ENCODE data around the gene CDT1. TPM values are rescaled to one million over a fixed set of nuclear protein-coding genes. Genes with fewer than 3 reads are reported as not detected.

CDT1 gene
- total and polyA plus RNA-seq, 7 experiments from 2014 or later = 0.09 to 79.2 (median 0.67) TPM; not detected in 1

GRCh38 chr16:88854306-88855111, 50.9 kb downstream of the CDT1 start:
- Mint-ChIP-seq H3K27me3 (no peaks in the 10 kb centered on the region), H3K4me3 (peak overlapping the region in 8 of 10 donors; percentile 58 to 97 (median 74)), H3K9me3 (peaks cover 0 to 3% (median 0%) of the 10 kb centered on the region in 11 donors), H3K36me3 (peaks cover 0 to 12% (median 3%) of the 10 kb centered on the region in 5 donors), H3K4me1 (peaks cover 24 to 45% (median 37%) of the 10 kb centered on the region in 7 donors), H3K27ac (peak overlapping the region in 8 of 9 donors; percentile 33 to 88 (median 66))
- POLR2A ChIA-PET = no interaction called here
- H3K27ac ChIP-seq (ENCODE audit: low read depth, low read length) = no peak overlapping the region
- peaks cover 20 to 25% of the 10 kb centered on the region in 2 donors for H3K4me1 ChIP-seq (ENCODE audit: control insufficient read depth in 2 of 2, insufficient read depth in 2 of 2, low read length in 2 of 2)
- CTCF ChIA-PET = no interaction called here
- intact Hi-C loops (cut with micrococcal nuclease) = loop anchor here (5.0 to 10.0 kb wide), 5 partner anchors 88 to 653 kb away; partner anchors contain the start of genes SPG7 (in 1 of the 2) and ZC3H18 (in 1 of the 2)
- no peaks in the 10 kb centered on the region for H3K27me3 ChIP-seq (ENCODE audit: control insufficient read depth in 2 of 2, insufficient read depth in 2 of 2, low read length in 2 of 2)
- H3K9me3 ChIP-seq (ENCODE audit: control insufficient read depth in 2 of 3, low read length in 3 of 3) = no peaks in the 10 kb centered on the region
- peak in 2 of 9 donors; percentile 21 to 31 for DNase-seq
- H3K4me3 ChIP-seq (ENCODE audit: low read length) = no peak overlapping the region
- ATAC-seq = peak; percentile 32
- H3K36me3 ChIP-seq (ENCODE audit: control insufficient read depth in 2 of 3, insufficient read depth in 3 of 3, low read length in 3 of 3) = peaks cover 0 to 27% (median under 1%) of the 10 kb centered on the region in 3 experiments

- H3K4me3 Mint-ChIP-seq = peak overlapping the region; percentile 58 to 97 (median 72)
- Histone ChIP-seq H3K27ac (ENCODE audit: low read depth, low read length) (peak overlapping the region; percentile 48), H3K9me3 (ENCODE audit: control insufficient read depth in 2 of 3, low read length in 3 of 3) (no peaks in the 10 kb centered on the region), H3K4me1 (ENCODE audit: control insufficient read depth in 2 of 2, insufficient read depth in 2 of 2, low read length in 2 of 2) (peaks cover 20 to 25% of the 10 kb centered on the region in 2 donors), H3K36me3 (ENCODE audit: control insufficient read depth in 2 of 3, insufficient read depth in 3 of 3, low read length in 3 of 3) (peaks cover 0 to 30% (median 7%) of the 10 kb centered on the region in 3 experiments), H3K27me3 (ENCODE audit: control insufficient read depth in 2 of 2, insufficient read depth in 2 of 2, low read length in 2 of 2) (no peaks in the 10 kb centered on the region), H3K4me3 (ENCODE audit: low read length) (no peak overlapping the region)
- ChIA-PET POLR2A (no interaction called here), CTCF (no interaction called here)
- ATAC-seq (no peak), DNase-seq (no peak)
- H3K27me3 Mint-ChIP-seq = no peaks in the 10 kb centered on the region
- H3K4me1 Mint-ChIP-seq = peaks cover 24 to 48% (median 39%) of the 10 kb centered on the region in 7 donors
- intact Hi-C loops (cut with micrococcal nuclease) = loop anchor here (5.0 to 10.0 kb wide), 5 partner anchors 87 to 652 kb away; partner anchors contain the start of genes SPG7 (in 1 of the 2) and ZC3H18 (in 1 of the 2)
- peak overlapping the region; percentile 36 to 88 (median 70) for H3K27ac Mint-ChIP-seq
- H3K9me3 Mint-ChIP-seq = peaks cover 0 to 3% (median 0%) of the 10 kb centered on the region in 11 donors
- H3K36me3 Mint-ChIP-seq = peaks cover 0 to 16% (median 3%) of the 10 kb centered on the region in 5 donors
Observed at GRCh38 chr16:88855176-88855575, 51.6 kb downstream of the CDT1 start.

- Histone ChIP-seq H3K4me1 (ENCODE audit: control insufficient read depth in 2 of 2, insufficient read depth in 2 of 2, low read length in 2 of 2) (peaks cover 20 to 25% of the 10 kb centered on the region in 2 donors), H3K27ac (ENCODE audit: low read depth, low read length) (peak overlapping the region; percentile 48), H3K9me3 (ENCODE audit: control insufficient read depth in 2 of 3, low read length in 3 of 3) (no peaks in the 10 kb centered on the region), H3K4me3 (ENCODE audit: low read length) (no peak overlapping the region), H3K27me3 (ENCODE audit: control insufficient read depth in 2 of 2, insufficient read depth in 2 of 2, low read length in 2 of 2) (no peaks in the 10 kb centered on the region), H3K36me3 (ENCODE audit: control insufficient read depth in 2 of 3, insufficient read depth in 3 of 3, low read length in 3 of 3) (peaks cover 0 to 30% (median 7%) of the 10 kb centered on the region in 3 experiments)
- DNase-seq = peak in 1 of 9 donors; percentile 8
- ChIA-PET POLR2A (interaction anchor here (0.6 to 3.6 kb wide), 2 partner anchors 45 to 905 kb away, joined by 3 to 42 read pairs; partner anchors contain the start of gene APRT), CTCF (no interaction called here)
- Mint-ChIP-seq H3K4me3 (peak overlapping the region; percentile 58 to 97 (median 76)), H3K4me1 (peaks cover 24 to 48% (median 41%) of the 10 kb centered on the region in 7 donors), H3K27me3 (no peaks in the 10 kb centered on the region), H3K36me3 (peaks cover 0 to 18% (median 3%) of the 10 kb centered on the region in 5 donors), H3K27ac (peak overlapping the region in 8 of 9 donors; percentile 45 to 90 (median 68)), H3K9me3 (peaks cover 0 to 3% (median 0%) of the 10 kb centered on the region in 11 donors)
- no peak for ATAC-seq
- intact Hi-C loops (cut with micrococcal nuclease) = loop anchor here (2.0 to 10.0 kb wide), 14 partner anchors 53 to 652 kb away; partner anchors contain the start of genes ZC3H18 (in 2 of the 2), CDT1 (in 1 of the 2), MVD (in 1 of the 2) and PIEZO1 (in 1 of the 2)
Observed at GRCh38 chr16:88855736-88856121, 52.1 kb downstream of the CDT1 start.

- Histone ChIP-seq H3K4me3 (ENCODE audit: low read length) (peak overlapping the region; percentile 98), H3K27me3 (ENCODE audit: control insufficient read depth in 2 of 2, insufficient read depth in 2 of 2, low read length in 2 of 2) (no peaks in the 10 kb centered on the region), H3K4me1 (ENCODE audit: control insufficient read depth in 2 of 2, insufficient read depth in 2 of 2, low read length in 2 of 2) (peaks cover 20 to 25% of the 10 kb centered on the region in 2 donors), H3K36me3 (ENCODE audit: control insufficient read depth in 2 of 3, insufficient read depth in 3 of 3, low read length in 3 of 3) (peaks cover 0 to 31% (median 7%) of the 10 kb centered on the region in 3 experiments), H3K9me3 (ENCODE audit: control insufficient read depth in 2 of 3, low read length in 3 of 3) (no peaks in the 10 kb centered on the region), H3K27ac (ENCODE audit: low read depth, low read length) (peak overlapping the region; percentile 71)
- H3K27ac Mint-ChIP-seq = peak overlapping the region in 8 of 9 donors; percentile 45 to 90 (median 68)
- H3K9me3 Mint-ChIP-seq = peaks cover 0 to 3% (median 0%) of the 10 kb centered on the region in 11 donors
- CTCF ChIA-PET = interaction anchor here (1.9 to 2.2 kb wide), 3 partner anchors 44 to 113 kb away, joined by 6 to 15 read pairs (median 9); partner anchors contain the start of gene APRT
- intact Hi-C loops (cut with micrococcal nuclease) = loop anchor here (2.0 to 10.0 kb wide), 14 partner anchors 53 to 651 kb away; partner anchors contain the start of genes ZC3H18 (in 2 of the 2), CDT1 (in 1 of the 2), MVD (in 1 of the 2) and PIEZO1 (in 1 of the 2)
- H3K4me1 Mint-ChIP-seq = peaks cover 24 to 48% (median 41%) of the 10 kb centered on the region in 7 donors
- H3K36me3 Mint-ChIP-seq = peaks cover 0 to 23% (median 3%) of the 10 kb centered on the region in 5 donors
- POLR2A ChIA-PET = interaction anchor here (0.6 to 3.6 kb wide), 19 partner anchors 40 to 906 kb away, joined by 3 to 42 read pairs (median 3); partner anchors contain the start of genes APRT, CTU2, RNF166 and ZC3H18
- peak overlapping the region; percentile 58 to 100 (median 96) for H3K4me3 Mint-ChIP-seq
- ATAC-seq (peak; percentile 42), DNase-seq (peak in 7 of 9 donors; percentile 13 to 35 (median 17))
- no peaks in the 10 kb centered on the region for H3K27me3 Mint-ChIP-seq
Observed at GRCh38 chr16:88856122-88856827, 52.7 kb downstream of the CDT1 start.

- H3K27me3 Mint-ChIP-seq = no peaks in the 10 kb centered on the region
- peaks cover 24 to 46% (median 41%) of the 10 kb centered on the region in 7 donors for H3K4me1 Mint-ChIP-seq
- peaks cover 0 to 3% (median 0%) of the 10 kb centered on the region in 11 donors for H3K9me3 Mint-ChIP-seq
- H3K4me3 Mint-ChIP-seq = peak within 1 kb of the TSS; percentile 94 to 100 (median 98)
- peaks cover 1 to 39% (median 7%) of the 10 kb centered on the region in 3 experiments for H3K36me3 ChIP-seq (ENCODE audit: control insufficient read depth in 2 of 3, insufficient read depth in 3 of 3, low read length in 3 of 3)
- H3K4me1 ChIP-seq (ENCODE audit: control insufficient read depth in 2 of 2, insufficient read depth in 2 of 2, low read length in 2 of 2) = peaks cover 20 to 25% of the 10 kb centered on the region in 2 donors
- H3K4me3 ChIP-seq (ENCODE audit: low read length) = peak within 1 kb of the TSS; percentile 98
- intact Hi-C loops (cut with micrococcal nuclease) = loop anchor here (1.0 to 10.0 kb wide), 24 partner anchors 41 to 650 kb away; partner anchors contain the start of genes CDH15 (in 2 of the 2), PIEZO1 (in 2 of the 2), ZC3H18 (in 2 of the 2) and CDT1 (in 1 of the 2)
- H3K9me3 ChIP-seq (ENCODE audit: control insufficient read depth in 2 of 3, low read length in 3 of 3) = no peaks in the 10 kb centered on the region
- peak within 1 kb of the TSS; percentile 71 for H3K27ac ChIP-seq (ENCODE audit: low read depth, low read length)
- peaks cover 0 to 23% (median 3%) of the 10 kb centered on the region in 5 donors for H3K36me3 Mint-ChIP-seq
- H3K27ac Mint-ChIP-seq = peak within 1 kb of the TSS; percentile 88 to 100 (median 94)
- ChIA-PET CTCF (interaction anchor here (0.6 to 3.5 kb wide), 10 partner anchors 42 to 432 kb away, joined by 3 to 15 read pairs (median 5); partner anchors contain the start of gene APRT), POLR2A (interaction anchor here (0.6 to 3.6 kb wide), 36 partner anchors 10 to 1016 kb away, joined by 3 to 42 read pairs (median 3); partner anchors contain the start of genes APRT, CTU2, PABPN1L and RNF166)
- ATAC-seq (peak; percentile 95), DNase-seq (peak; percentile 95 to 100 (median 98))
- H3K27me3 ChIP-seq (ENCODE audit: control insufficient read depth in 2 of 2, insufficient read depth in 2 of 2, low read length in 2 of 2) = no peaks in the 10 kb centered on the region
Observed at GRCh38 chr16:88856828-88857727, 53.5 kb downstream of the CDT1 start, which contains the start of the genes GALNS and TRAPPC2L. Gene GALNS, minus strand, starts transcription at chr16:88856947. Its CDS starts 70 bp downstream, at chr16:88856877. Gene TRAPPC2L, plus strand, starts transcription at chr16:88857127. Its CDS starts 24 bp downstream, at chr16:88857151.
